Lower leg skin (tissue), 3 donors: ENCODE results near the gene SORT1.

Experiments
- POLR2A ChIP-seq, 2 donors: fragments of 450-650 bp; IDR thresholded peaks; one replicate each; pipeline ENCODE4 v1.6.1; 2016 to 2017; ENCODE audit warnings: antibody characterized with exemption in 2 of 2, mild to moderate bottlenecking in 1 of 2, moderate library complexity in 1 of 2
- TF ChIP-seq, protein P1 (sequence below), 3 donors: fragments of 450-650 bp; IDR thresholded peaks; one replicate each; pipeline ENCODE4 v1.5.1; 2016; ENCODE audit warnings: antibody characterized with exemption in 3 of 3, mild to moderate bottlenecking in 3 of 3, moderate library complexity in 2 of 3

DNA sequence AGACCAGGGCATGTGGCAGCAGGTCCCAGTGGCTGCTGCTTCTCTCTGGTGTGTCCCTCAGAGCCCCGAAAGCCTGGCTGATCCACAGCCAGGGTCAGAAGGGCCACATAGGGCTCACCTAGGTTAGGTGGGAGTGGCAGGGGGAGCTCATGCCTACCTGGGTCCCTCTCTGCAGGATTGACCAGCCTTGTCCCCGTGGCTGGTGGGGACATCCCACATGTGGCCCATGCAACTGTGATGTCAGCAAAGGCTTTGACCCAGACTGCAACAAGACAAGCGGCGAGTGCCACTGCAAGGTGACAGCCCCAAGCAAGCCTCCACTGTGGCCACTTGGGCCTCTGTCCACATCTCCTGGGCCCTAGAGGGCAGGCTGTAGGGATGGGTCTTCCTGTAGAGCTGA, 132.7 kb downstream of the SORT1 start:
- TF ChIP-seq, protein P1, sequence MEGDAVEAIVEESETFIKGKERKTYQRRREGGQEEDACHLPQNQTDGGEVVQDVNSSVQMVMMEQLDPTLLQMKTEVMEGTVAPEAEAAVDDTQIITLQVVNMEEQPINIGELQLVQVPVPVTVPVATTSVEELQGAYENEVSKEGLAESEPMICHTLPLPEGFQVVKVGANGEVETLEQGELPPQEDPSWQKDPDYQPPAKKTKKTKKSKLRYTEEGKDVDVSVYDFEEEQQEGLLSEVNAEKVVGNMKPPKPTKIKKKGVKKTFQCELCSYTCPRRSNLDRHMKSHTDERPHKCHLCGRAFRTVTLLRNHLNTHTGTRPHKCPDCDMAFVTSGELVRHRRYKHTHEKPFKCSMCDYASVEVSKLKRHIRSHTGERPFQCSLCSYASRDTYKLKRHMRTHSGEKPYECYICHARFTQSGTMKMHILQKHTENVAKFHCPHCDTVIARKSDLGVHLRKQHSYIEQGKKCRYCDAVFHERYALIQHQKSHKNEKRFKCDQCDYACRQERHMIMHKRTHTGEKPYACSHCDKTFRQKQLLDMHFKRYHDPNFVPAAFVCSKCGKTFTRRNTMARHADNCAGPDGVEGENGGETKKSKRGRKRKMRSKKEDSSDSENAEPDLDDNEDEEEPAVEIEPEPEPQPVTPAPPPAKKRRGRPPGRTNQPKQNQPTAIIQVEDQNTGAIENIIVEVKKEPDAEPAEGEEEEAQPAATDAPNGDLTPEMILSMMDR (IDR thresholded peaks at IDR 0.05) = no peak
- no peak for TF ChIP-seq POLR2A (IDR thresholded peaks at IDR 0.05)
